Left hindlimb (tissue), 1 donor: ENCODE data around the gene TAF15.

Experiments
- DNase-seq: peaks from one replicate; pipeline ENCODE4 v3.0.0-alpha.2; 2018

Gene TAF15

GRCh38 chr17:35825206-35825605 lies 15.9 kb downstream of the TAF15 start:
- DNase-seq = no peak

- no peak for DNase-seq
Measured at GRCh38 chr17:35841101-35841500, 31.8 kb downstream of the TAF15 start.

DNA sequence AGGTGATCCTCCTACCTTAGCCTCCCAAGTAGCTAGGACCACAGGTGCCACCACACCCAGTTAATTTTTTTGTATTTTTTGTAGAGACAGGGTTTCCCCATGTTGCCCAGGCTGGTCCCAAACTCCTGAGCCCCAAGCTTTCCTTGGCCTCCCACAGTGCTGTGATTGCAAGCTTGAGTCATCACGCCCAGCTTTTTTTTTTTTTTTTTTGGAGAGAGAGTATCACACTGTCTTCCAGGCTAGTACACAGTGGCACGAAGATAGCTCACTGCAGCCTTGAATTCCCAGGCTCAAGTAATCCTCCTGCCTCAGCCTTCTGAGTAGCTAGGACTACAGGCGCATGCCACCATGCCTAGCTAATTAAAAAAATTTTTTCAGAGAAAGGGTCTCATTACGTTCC lies 32.2 kb downstream of the TAF15 start:
- DNase-seq = no peak

GRCh38 chr17:35842239-35842638 lies 33.0 kb downstream of the TAF15 start:
- no peak for DNase-seq

- DNase-seq = no peak
Measured at GRCh38 chr17:35843698-35844097, 34.4 kb downstream of the TAF15 start.

DNA sequence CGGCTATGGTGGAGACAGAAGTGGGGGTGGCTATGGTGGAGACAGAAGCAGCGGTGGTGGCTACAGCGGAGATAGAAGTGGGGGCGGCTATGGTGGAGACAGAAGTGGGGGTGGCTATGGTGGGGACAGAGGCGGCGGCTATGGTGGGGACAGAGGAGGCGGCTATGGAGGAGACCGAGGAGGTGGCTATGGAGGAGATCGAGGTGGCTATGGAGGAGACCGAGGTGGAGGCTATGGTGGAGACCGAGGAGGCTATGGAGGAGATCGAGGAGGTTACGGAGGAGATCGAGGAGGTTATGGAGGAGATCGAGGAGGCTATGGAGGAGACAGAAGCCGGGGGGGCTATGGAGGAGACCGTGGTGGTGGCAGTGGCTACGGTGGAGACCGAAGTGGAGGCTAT lies 35.3 kb downstream of the TAF15 start:
- no peak for DNase-seq

- DNase-seq = no peak
Measured at GRCh38 chr17:35846055-35846809, 36.9 kb downstream of the TAF15 start.

DNA sequence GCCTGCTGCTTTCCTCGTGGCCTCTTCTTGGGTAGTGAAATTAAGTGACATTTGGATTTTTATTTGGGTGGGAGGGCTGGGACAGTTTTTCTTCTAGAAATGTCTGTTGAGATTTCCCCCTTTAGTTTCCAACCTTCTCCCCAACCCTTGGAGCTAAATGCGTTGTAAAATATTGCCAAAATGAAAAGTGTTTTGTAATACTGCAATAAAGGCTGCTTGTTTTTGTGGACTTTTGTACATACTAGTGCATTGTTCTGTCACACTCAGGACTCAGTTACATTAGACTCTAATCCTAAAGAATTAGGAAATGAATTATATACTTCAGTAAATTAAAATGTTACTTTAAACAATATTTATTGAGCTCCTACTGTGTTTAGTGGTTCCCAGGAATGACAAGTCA lies 37.7 kb downstream of the TAF15 start:
- DNase-seq = no peak

- DNase-seq = no peak
Measured at GRCh38 chr17:35847633-35848373, 38.5 kb downstream of the TAF15 start.

- DNase-seq = peak; percentile 44
Measured at GRCh38 chr17:35849469-35850348, 40.4 kb downstream of the TAF15 start.

- no peak for DNase-seq
Measured at GRCh38 chr17:35855965-35856364, 46.7 kb downstream of the TAF15 start.

DNA sequence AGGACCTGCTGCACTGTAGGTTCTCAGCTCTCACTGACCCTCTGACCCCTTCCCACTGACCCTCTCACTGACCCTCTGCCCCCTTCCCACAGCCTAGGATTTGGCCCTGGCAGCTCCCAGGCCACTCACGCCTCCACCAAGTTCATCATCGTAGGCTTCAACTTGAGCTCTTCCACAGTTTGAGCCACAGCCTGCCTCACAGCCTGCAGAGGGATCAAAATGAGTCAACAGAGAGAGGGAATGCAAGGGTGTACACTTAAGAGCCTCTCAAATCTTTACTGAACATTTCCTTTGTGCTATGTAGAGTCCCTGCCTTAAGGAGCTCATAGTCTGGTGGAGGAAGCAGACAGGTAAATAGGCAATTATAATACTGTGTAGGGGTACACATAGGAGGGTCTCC lies 47.3 kb downstream of the TAF15 start:
- DNase-seq = no peak

GRCh38 chr17:35864853-35865252 lies 55.6 kb downstream of the TAF15 start:
- DNase-seq = no peak

DNA sequence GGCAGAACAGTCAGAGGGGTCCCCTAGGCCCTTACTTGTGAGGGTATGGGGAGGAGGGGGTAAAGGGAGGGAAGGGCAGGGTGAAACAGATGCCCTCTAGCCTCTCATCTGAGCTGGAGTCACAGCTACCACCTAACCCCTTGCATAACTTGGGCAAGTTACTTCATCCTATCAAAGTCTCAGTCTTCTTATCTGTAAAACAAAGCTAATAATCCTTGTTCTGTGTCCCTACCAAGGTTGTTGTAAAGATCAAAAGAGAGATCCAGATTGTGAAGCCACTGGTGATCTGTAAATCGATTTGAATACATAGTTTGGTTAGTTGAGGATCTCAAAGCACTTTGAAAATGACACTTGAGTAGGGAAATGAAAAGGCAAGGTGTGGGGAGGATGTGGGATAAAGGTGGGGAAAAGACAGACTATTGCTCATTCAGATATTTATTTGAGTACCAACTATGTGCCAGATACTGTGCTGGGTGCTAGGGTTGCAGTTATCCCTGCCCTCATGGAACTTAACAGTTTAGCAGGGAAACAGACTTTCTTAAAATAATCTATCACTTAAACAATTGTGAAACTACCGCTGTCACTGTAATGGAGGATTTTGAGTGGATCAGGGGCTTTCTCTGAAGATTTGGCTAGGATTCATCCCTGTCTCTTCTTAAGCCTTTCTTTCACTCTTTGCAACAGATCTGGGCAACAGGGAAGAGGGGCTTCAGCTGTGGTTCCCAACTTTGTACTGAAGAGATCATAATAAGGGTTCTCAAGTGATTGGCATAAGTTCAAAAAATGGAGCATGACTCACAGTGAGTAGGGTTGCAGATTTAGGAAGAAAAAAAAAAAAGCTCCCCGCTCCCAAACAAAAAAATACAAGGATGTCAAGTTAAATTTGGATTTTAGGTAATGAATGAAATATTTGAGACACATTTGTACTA lies 56.4 kb downstream of the TAF15 start:
- no peak for DNase-seq

DNA sequence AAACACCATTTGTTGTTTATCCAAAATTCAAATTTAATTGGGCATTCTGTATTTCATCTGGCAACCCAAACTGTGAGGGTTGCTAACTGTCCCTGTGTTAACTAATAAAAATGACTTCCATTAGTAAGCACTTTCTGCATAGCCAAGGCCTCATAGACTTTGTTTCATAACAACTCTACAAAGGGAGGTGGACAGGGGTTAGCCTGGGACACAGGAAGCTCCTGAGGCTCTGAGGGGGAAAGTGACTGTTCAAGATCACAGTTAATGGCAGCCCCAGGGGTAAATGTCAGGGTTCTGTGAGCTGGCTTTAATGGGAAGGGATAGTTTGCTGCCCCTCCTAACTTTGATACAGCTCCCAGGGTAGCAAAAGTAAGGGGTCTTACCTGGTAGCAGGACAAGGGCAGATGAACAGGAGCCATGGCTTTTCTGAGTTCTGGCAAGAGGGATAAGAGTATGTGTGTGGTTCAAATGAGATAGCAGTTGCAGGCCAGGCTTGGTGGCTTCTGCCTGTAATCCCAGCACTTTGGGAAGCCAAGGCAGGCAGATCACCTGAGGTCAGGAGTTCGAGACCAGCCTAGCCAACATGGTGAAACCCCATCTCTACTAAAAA lies 57.2 kb downstream of the TAF15 start:
- no peak for DNase-seq

- DNase-seq = no peak
Measured at GRCh38 chr17:35867574-35867973, 58.3 kb downstream of the TAF15 start.

- no peak for DNase-seq
Measured at GRCh38 chr17:35868737-35869136, 59.5 kb downstream of the TAF15 start, which contains the start of gene HEATR9. Gene HEATR9 (minus strand): TSS chr17:35868891. CDS start chr17:35868742, 149 bp downstream.

GRCh38 chr17:35870906-35871819 lies 61.9 kb downstream of the TAF15 start:
- DNase-seq = no peak

DNA sequence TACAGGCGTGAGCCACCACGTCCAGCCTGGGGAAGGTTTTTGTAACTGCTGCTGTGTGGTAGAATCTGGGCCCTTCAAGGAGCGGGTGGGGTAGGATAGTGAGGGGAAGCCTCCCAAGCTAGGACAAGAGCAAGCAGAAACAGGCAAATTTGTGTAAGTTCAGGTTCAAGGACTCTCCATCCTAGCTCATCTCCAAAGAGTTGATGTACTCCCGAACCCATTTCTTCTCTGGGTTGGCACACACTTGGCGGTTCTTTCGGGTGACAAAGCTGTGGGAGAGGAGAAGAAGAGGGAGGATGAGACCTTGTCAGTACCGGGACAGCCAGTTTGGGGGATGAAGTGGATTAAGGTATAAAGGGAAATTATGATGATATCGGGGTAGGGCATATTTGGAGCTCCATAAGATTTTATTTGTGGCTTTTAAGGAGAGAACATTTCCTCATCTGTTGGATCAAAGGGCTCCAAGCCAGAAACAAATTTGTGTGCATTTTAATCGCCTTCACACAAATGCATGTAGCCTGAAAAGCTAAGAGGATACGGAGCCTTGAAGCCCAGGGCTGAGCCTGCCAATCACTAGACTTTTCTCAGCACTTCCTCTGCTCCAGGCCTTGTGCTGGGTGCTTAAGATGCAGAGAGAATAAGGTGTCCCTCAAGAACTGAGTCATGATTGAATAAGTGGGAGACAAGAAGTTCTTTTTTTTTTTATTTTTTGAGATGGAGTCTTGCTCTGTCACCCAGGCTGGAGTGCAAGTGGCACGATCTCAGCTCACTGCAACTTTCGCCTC lies 63.1 kb downstream of the TAF15 start:
- DNase-seq = no peak
